BLaER1 treated with 17β-estradiol and CSF1 and Interleukin-3, amounts not matched to agents 10 nM and 100 nM (cell line): Measurements from ENCODE around the gene RASL12.
"Not testable (repeated sequence)": the region's sequence is repeated elsewhere in the genome, so short reads cannot be mapped to it uniquely, and the experiment has no call there.

Experiments used
- H3K27ac ChIP-seq, 11 experiments: shearing (Covaris generic); formaldehyde crosslinking; 2 replicates each; pipeline ENCODE4 v1.8.1; 2022
- H3K27me3 ChIP-seq, 11 experiments: shearing (Covaris generic); formaldehyde crosslinking; 2 replicates each; pipeline ENCODE4 v1.8.1; 2022
- H3K36me3 ChIP-seq, 11 experiments: shearing (Covaris generic); formaldehyde crosslinking; 2 replicates each; pipeline ENCODE4 v1.8.1; 2022
- H3K4me1 ChIP-seq, 10 experiments: shearing (Covaris generic); formaldehyde crosslinking; 2 replicates each; pipeline ENCODE4 v1.8.1; 2022
- H3K4me2 ChIP-seq, 11 experiments: shearing (Covaris generic); formaldehyde crosslinking; 2 replicates each; pipeline ENCODE4 v1.8.1; 2022
- H3K4me3 ChIP-seq, 10 experiments: shearing (Covaris generic); formaldehyde crosslinking; 2 replicates each; pipeline ENCODE4 v1.8.1; 2022
- H3K9ac ChIP-seq, 11 experiments: shearing (Covaris generic); formaldehyde crosslinking; 2 replicates each; pipeline ENCODE4 v1.8.1; 2022
- H3K9me3 ChIP-seq, 11 experiments: shearing (Covaris generic); formaldehyde crosslinking; replicated peaks in 1 of 11; 2 replicates each; pipeline ENCODE4 v1.8.1; 2022
- H4K20me1 ChIP-seq, 11 experiments: shearing (Covaris generic); formaldehyde crosslinking; 2 replicates each; pipeline ENCODE4 v1.8.1; 2022
- Cebpa-rat ChIP-seq, 11 experiments: shearing (Covaris generic); IDR thresholded peaks; 2 replicates each; pipeline ENCODE4 v1.8.1; 2022

Gene RASL12

GRCh38 chr15:65079580-65079979 is 11.8 kb upstream of the RASL12 start:
- no peak overlapping the region for H3K27ac ChIP-seq
- no peak overlapping the region for H3K4me3 ChIP-seq
- H3K27me3 ChIP-seq, result 0 out of 22 replicates have a peak, but pooled peaks cover 0 to 4% (median 0%) of the 10 kb centered on the region in 11 experiments
- no peak for TF ChIP-seq Cebpa-rat (IDR thresholded peaks at IDR 0.05)
- H3K4me2 ChIP-seq, result 0 out of 22 replicates have a peak overlapping the region, but pooled peaks of 1 of the 11 experiments have one; percentile 5
- H3K36me3 ChIP-seq, result no peaks in the 10 kb centered on the region
- H3K9me3 ChIP-seq, result peaks cover 0 to 7% (median 0%) of the 10 kb centered on the region in 11 experiments; a peak in 4 of 22 replicates
- H3K9ac ChIP-seq, result no peak overlapping the region
- H3K4me1 ChIP-seq, result peaks cover 21 to 50% (median 41%) of the 10 kb centered on the region in 10 experiments
- H4K20me1 ChIP-seq, result no peaks in the 10 kb centered on the region

GRCh38 chr15:65077981-65078352 is 10.2 kb upstream of the RASL12 start:
- H3K4me1 ChIP-seq, result peaks cover 21 to 44% (median 38%) of the 10 kb centered on the region in 10 experiments
- no peaks in the 10 kb centered on the region for H3K36me3 ChIP-seq
- 0 out of 22 replicates have a peak, but pooled peaks cover 0 to 4% (median 0%) of the 10 kb centered on the region in 11 experiments for H3K27me3 ChIP-seq
- peaks cover 0 to 22% (median 6%) of the 10 kb centered on the region in 11 experiments; a peak in 10 of 22 replicates for H3K9me3 ChIP-seq
- H3K4me2 ChIP-seq, result peak overlapping the region; percentile 27 to 94 (median 86); a peak in 20 of 22 replicates
- no peaks in the 10 kb centered on the region for H4K20me1 ChIP-seq
- H3K4me3 ChIP-seq, result no peak overlapping the region
- TF ChIP-seq Cebpa-rat (IDR thresholded peaks at IDR 0.05), result no peak
- no peak overlapping the region for H3K9ac ChIP-seq
- H3K27ac ChIP-seq, result no peak overlapping the region; a peak in 1 of 22 replicates

- Histone ChIP-seq H3K36me3 (no peaks in the 10 kb centered on the region), H3K27me3 (0 out of 22 replicates have a peak, but pooled peaks cover 0 to 4% (median 0%) of the 10 kb centered on the region in 11 experiments), H4K20me1 (no peaks in the 10 kb centered on the region), H3K4me2 (peak overlapping the region; percentile 70 to 94 (median 86)), H3K4me1 (peaks cover 19 to 44% (median 37%) of the 10 kb centered on the region in 10 experiments), H3K27ac (peak overlapping the region in 6 of 11 experiments; percentile 22 to 70 (median 60); a peak in 9 of 22 replicates), H3K9ac (peak overlapping the region in 2 of 11 experiments; percentile 41 to 66; a peak in 1 of 22 replicates), H3K4me3 (no peak overlapping the region), H3K9me3 (peaks cover 0 to 27% (median 8%) of the 10 kb centered on the region in 11 experiments; a peak in 10 of 22 replicates)
- no peak for TF ChIP-seq Cebpa-rat (IDR thresholded peaks at IDR 0.05)
These were observed 9.6 kb upstream of the RASL12 start for GRCh38 chr15:65077291-65077980.

GRCh38 chr15:65076486-65077290 is 8.9 kb upstream of the RASL12 start, which contains the start of gene KBTBD13:
TSS of gene KBTBD13 (plus strand) at chr15:65076746. CDS start at chr15:65076816, 70 bp downstream.
- H3K9me3 ChIP-seq, result peaks cover 0 to 27% (median 8%) of the 10 kb centered on the region in 11 experiments; a peak in 10 of 22 replicates
- H4K20me1 ChIP-seq, result no peaks in the 10 kb centered on the region
- H3K4me2 ChIP-seq, result peak within 1 kb of the TSS; percentile 70 to 94 (median 86)
- H3K27me3 ChIP-seq, result 0 out of 22 replicates have a peak, but pooled peaks cover 0 to 4% (median 0%) of the 10 kb centered on the region in 11 experiments
- H3K4me1 ChIP-seq, result peaks cover 23 to 44% (median 37%) of the 10 kb centered on the region in 10 experiments
- peak within 1 kb of the TSS in 7 of 11 experiments; percentile 21 to 69 (median 41); a peak in 13 of 22 replicates for H3K9ac ChIP-seq
- peak within 1 kb of the TSS in 8 of 11 experiments; percentile 22 to 70 (median 54); a peak in 15 of 22 replicates for H3K27ac ChIP-seq
- no peak for TF ChIP-seq Cebpa-rat (IDR thresholded peaks at IDR 0.05)
- peak within 1 kb of the TSS in 2 of 10 experiments; percentile 32 to 45; a peak in 3 of 20 replicates for H3K4me3 ChIP-seq
- H3K36me3 ChIP-seq, result no peaks in the 10 kb centered on the region

GRCh38 chr15:65075607-65076395 is 8.0 kb upstream of the RASL12 start:
- Histone ChIP-seq H3K4me3 (0 out of 20 replicates have a peak overlapping the region, but pooled peaks of 1 of the 10 experiments have one; percentile 32), H3K4me1 (peaks cover 30 to 50% (median 44%) of the 10 kb centered on the region in 10 experiments), H3K9ac (peak overlapping the region in 7 of 11 experiments; percentile 21 to 69 (median 41); a peak in 13 of 22 replicates), H3K9me3 (peaks cover 0 to 27% (median 8%) of the 10 kb centered on the region in 11 experiments; a peak in 10 of 22 replicates), H3K27ac (peak overlapping the region in 8 of 11 experiments; percentile 12 to 70 (median 51); a peak in 13 of 22 replicates), H3K4me2 (peak overlapping the region; percentile 70 to 94 (median 86))
- not testable (repeated sequence) for H3K27me3 ChIP-seq, H4K20me1 ChIP-seq, H3K36me3 ChIP-seq

GRCh38 chr15:65074946-65075345 is 7.2 kb upstream of the RASL12 start:
- not testable (repeated sequence) for H3K4me3 ChIP-seq, H3K36me3 ChIP-seq, H3K9ac ChIP-seq, H4K20me1 ChIP-seq, H3K27me3 ChIP-seq, H3K4me2 ChIP-seq, H3K27ac ChIP-seq
- peaks cover 0 to 27% (median 8%) of the 10 kb centered on the region in 11 experiments; a peak in 10 of 22 replicates for H3K9me3 ChIP-seq
- peaks cover 30 to 58% (median 52%) of the 10 kb centered on the region in 10 experiments for H3K4me1 ChIP-seq

DNA sequence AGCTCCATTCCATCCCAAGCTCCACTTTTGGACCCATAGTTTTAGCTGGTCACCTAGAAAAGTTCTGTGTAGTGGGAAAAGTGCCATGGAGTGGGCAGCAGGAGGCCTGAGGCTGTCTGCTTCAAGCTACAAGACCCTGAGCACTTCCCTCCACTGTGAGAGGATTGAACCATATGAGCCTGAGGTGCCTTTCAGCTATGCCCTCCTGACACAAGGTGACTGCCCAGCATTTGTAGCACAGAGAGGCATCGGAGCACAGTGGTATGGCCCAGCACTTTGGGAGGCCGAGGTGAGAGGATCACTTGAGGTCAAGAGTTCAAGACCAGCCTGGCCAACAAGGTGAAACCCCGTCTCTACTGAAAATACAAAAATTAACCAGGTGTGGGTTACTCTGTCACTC is 4.8 kb upstream of the RASL12 start:
- TF ChIP-seq Cebpa-rat (IDR thresholded peaks at IDR 0.05), result no peak

More for the DNA sequence above, 4.8 kb upstream of the RASL12 start:
- Histone ChIP-seq H3K4me2 (peak overlapping the region; percentile 20 to 94 (median 81)), H3K4me1 (peaks cover 30 to 73% (median 69%) of the 10 kb centered on the region in 10 experiments), H3K27ac (peak overlapping the region in 5 of 11 experiments; percentile 4 to 64 (median 26); a peak in 2 of 22 replicates), H3K9ac (no peak overlapping the region), H3K36me3 (no peaks in the 10 kb centered on the region), H3K4me3 (no peak overlapping the region; a peak in 1 of 20 replicates), H3K9me3 (peaks cover 0 to 27% (median 8%) of the 10 kb centered on the region in 11 experiments; a peak in 10 of 22 replicates), H3K27me3 (peaks cover 5 to 15% (median 10%) of the 10 kb centered on the region in 11 experiments; a peak in 19 of 22 replicates), H4K20me1 (no peaks in the 10 kb centered on the region; a peak in 1 of 22 replicates)
